ENCODE data around the gene PIMREG. TPM values are rescaled to one million over a fixed set of nuclear protein-coding genes. Genes with fewer than 3 reads are reported as not detected.

PIMREG gene
- total and polyA plus RNA-seq, 3 donors from 2014 or later: 0.73 to 1.8 (median 1.3) TPM

DNA sequence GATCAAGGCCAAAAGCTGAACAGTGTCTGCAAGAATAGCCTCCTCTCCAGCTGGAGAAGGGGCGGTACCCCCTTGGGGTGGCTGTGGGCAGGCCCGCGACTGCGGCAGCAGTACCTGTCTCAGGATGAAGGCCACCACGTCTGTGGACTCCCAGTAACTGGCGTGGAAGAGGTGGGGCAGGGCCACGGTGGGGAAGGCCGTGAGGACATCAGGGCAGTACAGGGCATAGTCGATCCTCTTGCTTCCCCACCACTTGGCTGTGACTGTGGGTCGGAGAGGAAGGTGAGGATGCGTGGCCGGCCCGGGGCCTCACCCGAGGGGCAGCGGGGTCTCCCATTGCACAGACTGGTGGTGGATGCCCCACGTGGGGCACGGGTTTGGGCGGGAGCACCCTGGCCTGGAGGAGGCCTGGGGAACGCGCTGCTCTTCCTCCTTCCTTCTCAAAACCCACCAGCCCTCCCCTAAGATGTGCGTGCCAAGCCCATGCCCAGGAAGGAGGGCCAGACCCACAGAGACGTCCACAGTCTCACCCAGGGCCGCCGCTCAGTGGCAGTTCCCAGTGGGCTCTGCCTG lies 26.0 kb downstream of the PIMREG start:
- 89 to 97% methylated on average over 13 to 24 of the region's 24 CpGs for WGBS, 2 donors
- intact Hi-C loops (cut with DNase I; ENCODE audit: low total_unique reads): no loop called here
- Histone ChIP-seq H3K27ac (no peak overlapping the region), H3K36me3 (ENCODE audit: low read depth, missing control alignments) (no peaks in the 10 kb centered on the region), H3K9me3 (no peaks in the 10 kb centered on the region), H3K27me3 (no peaks in the 10 kb centered on the region), H3K4me1 (peaks cover 4% of the 10 kb centered on the region), H3K4me3 (no peak overlapping the region)
- TF ChIP-seq POLR2A (IDR thresholded peaks at IDR 0.05) (no peak), CTCF (IDR thresholded peaks at IDR 0.05) (no peak)
- no peak for DNase-seq

DNA sequence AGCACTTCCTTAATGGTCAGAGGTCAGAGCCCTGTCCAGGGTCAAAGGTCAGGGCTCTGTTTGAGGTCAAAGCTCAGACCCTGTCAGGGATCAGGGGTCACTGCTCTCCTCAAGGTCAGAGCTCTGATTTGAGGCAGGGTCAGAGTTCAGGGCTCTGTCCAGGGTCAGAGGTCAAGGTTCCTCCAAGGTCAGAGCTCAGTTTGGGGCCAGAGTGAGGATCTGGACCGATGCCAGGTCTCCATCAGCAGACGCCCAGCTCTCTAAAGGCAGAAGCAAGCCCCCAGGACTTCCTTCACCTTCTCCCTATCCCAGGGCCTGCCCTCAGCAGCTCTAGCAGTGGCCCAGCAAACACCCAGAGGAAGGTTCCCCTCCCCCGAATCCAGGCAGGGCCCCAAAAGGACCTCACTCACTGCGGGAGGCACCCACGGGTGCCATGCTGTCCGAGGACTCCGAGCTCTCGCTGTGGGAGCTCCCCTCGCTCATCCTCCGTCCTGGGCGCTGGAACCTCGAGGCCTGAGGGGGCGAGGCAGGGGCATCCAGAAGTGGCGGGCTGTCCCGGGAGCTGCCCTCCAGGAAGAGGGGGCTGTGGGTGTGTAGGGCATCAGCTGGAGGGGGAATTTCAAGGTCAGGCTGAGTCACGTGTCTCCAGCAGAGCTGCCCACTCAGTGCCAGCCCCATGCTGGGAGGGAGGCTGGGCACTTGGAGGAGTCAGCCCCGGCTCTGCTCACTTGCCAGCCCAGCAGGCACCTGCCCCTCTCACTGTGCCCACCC lies 26.7 kb downstream of the PIMREG start:
- no peaks in the 10 kb centered on the region for H3K9me3 ChIP-seq
- no peak overlapping the region for H3K4me3 ChIP-seq
- no peak for TF ChIP-seq CTCF (IDR thresholded peaks at IDR 0.05)
- H3K27ac ChIP-seq: no peak overlapping the region
- WGBS, 2 donors: 70 to 96% methylated on average over 13 to 15 of the region's 17 CpGs
- intact Hi-C loops (cut with DNase I; ENCODE audit: low total_unique reads): no loop called here
- H3K4me1 ChIP-seq: peaks cover 4% of the 10 kb centered on the region
- H3K36me3 ChIP-seq (ENCODE audit: low read depth, missing control alignments): no peaks in the 10 kb centered on the region
- no peaks in the 10 kb centered on the region for H3K27me3 ChIP-seq
- DNase-seq: no peak

DNA sequence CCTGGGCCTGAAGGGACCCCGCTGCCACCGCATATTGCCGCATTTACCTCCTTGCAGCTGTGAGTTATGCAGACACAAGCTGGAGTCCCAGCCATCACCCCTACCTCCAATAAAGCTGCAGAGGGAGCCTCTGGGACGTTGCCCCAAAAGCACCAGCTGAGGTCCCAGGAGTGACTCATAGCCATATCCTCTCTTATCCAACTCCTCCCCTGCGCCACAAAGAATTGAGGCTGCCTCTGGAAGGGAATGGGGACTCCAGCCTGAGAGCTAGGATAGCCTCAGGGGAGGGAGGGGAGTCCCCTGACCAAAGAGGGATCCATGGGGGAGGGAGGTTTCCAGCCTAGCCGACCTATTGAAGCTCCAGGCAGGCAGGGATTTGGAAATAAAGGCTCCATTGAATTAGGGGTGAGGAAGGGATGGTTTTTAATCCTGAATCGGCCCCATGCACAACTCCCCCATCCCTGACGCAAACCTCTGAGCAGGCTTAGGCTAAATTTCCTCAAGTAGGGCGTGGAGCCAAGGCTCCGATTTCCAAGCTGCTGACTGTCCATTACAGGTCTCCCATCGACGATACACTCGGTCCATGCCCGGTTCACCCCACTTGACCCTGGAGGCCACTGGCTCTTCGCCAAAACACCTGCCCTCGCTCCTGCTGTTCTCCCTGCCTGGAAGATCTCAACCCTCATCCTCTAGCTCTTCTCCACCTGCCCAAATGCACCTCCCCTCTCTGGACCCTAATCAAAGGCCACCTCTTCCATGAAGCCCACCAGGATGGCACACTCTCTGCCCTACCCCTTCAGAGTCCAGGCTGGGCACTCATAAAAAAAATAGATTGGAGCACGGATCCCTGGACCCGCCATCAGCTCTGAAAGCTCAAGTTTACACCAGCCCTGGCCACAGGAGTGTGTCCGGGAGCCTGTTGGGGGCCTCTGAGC lies 27.5 kb downstream of the PIMREG start:
- Histone ChIP-seq H3K9me3 (no peaks in the 10 kb centered on the region), H3K27me3 (no peaks in the 10 kb centered on the region), H3K4me3 (no peak overlapping the region), H3K27ac (no peak overlapping the region), H3K4me1 (peaks cover 4% of the 10 kb centered on the region), H3K36me3 (ENCODE audit: low read depth, missing control alignments) (no peaks in the 10 kb centered on the region)
- WGBS, 2 donors: 59 to 73% methylated on average over 17 to 19 of the region's 19 CpGs
- no peak for DNase-seq
- intact Hi-C loops (cut with DNase I; ENCODE audit: low total_unique reads): no loop called here
- TF ChIP-seq POLR2A (IDR thresholded peaks at IDR 0.05) (no peak), CTCF (IDR thresholded peaks at IDR 0.05) (no peak)

DNA sequence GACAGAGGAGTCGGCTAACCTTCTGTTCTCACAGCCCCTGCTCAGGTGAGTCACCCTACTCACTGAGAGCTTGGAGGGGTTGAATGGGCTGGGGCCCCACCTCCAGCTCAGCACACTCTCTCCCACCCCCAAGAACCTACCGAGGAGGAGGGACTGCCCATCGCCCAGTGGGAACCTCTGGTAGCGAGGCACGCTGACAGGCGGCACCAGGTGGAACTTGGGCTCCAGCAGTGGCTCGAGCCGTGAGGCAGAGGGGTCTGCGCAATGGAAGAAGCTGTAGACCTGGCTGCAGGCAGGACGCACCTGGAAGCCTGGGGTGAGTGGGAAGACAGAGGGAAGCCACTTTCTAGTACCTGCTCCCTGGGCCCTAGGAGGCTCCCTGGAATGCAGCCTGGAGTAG lies 28.3 kb downstream of the PIMREG start:
- TF ChIP-seq POLR2A (IDR thresholded peaks at IDR 0.05): no peak
- no peak for TF ChIP-seq CTCF (IDR thresholded peaks at IDR 0.05)
- H3K9me3 ChIP-seq: no peaks in the 10 kb centered on the region
- 83 to 92% methylated on average over 1 to 10 of the region's 10 CpGs for WGBS, 2 donors
- no peak overlapping the region for H3K27ac ChIP-seq
- H3K36me3 ChIP-seq (ENCODE audit: low read depth, missing control alignments): no peaks in the 10 kb centered on the region
- H3K4me3 ChIP-seq: no peak overlapping the region
- H3K27me3 ChIP-seq: no peaks in the 10 kb centered on the region
- intact Hi-C loops (cut with DNase I; ENCODE audit: low total_unique reads): no loop called here
- no peak for DNase-seq
- H3K4me1 ChIP-seq: peaks cover 4% of the 10 kb centered on the region
